ENCODE measurements around the gene NAPG.

DNA sequence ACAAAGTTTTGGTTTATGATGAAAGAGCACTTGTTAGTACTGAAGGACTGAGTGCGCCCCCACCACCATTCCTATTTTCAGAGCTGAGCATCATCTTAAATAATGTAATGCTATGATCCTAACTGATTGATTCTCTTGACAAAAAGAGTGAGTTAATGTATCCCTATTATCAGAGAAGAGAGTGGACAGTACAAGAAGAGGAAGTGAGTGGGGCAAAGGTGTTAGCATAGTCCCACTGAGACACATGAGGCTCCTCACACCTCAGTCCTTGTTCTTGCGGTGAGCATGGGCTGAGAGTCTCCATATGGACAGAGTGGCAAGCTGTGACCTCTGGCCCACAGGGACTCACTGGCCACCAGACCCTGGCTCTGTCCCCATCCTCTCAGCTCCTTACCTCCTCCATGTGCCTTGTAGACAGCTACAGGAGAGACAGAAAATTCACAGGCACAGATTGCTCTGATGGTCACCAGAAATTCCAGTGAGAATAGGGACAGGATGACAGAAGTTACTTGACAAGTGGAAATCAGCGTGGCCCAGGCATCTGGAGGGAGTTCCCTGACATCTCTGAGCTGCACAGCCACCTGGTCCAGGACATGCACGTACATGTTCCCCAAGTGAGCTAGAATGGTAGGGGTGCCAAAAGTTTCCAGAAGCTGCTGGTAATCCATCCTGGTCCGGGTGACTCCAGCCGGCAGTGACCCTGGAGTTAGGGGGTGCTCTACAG, 32.6 kb downstream of the NAPG start:
- TF ChIP-seq, protein P1, sequence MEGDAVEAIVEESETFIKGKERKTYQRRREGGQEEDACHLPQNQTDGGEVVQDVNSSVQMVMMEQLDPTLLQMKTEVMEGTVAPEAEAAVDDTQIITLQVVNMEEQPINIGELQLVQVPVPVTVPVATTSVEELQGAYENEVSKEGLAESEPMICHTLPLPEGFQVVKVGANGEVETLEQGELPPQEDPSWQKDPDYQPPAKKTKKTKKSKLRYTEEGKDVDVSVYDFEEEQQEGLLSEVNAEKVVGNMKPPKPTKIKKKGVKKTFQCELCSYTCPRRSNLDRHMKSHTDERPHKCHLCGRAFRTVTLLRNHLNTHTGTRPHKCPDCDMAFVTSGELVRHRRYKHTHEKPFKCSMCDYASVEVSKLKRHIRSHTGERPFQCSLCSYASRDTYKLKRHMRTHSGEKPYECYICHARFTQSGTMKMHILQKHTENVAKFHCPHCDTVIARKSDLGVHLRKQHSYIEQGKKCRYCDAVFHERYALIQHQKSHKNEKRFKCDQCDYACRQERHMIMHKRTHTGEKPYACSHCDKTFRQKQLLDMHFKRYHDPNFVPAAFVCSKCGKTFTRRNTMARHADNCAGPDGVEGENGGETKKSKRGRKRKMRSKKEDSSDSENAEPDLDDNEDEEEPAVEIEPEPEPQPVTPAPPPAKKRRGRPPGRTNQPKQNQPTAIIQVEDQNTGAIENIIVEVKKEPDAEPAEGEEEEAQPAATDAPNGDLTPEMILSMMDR (conservative IDR thresholded peaks at IDR 0.05; ENCODE audit: low read depth, low read length): no peak
- no peak for TF ChIP-seq EZH2 (IDR thresholded peaks at IDR 0.05; ENCODE audit: borderline replicate concordance, low read depth, low read length, poor library complexity, severe bottlenecking)
